Inferior parietal cortex (tissue), 1 donor: Measurements from ENCODE around the gene ASB6.

ENCODE experiments used
- DNase-seq: peaks from one replicate; pipeline ENCODE4 v3.0.0-alpha.2; 2016; ENCODE audit errors: extremely low spot score

ASB6 gene

DNA sequence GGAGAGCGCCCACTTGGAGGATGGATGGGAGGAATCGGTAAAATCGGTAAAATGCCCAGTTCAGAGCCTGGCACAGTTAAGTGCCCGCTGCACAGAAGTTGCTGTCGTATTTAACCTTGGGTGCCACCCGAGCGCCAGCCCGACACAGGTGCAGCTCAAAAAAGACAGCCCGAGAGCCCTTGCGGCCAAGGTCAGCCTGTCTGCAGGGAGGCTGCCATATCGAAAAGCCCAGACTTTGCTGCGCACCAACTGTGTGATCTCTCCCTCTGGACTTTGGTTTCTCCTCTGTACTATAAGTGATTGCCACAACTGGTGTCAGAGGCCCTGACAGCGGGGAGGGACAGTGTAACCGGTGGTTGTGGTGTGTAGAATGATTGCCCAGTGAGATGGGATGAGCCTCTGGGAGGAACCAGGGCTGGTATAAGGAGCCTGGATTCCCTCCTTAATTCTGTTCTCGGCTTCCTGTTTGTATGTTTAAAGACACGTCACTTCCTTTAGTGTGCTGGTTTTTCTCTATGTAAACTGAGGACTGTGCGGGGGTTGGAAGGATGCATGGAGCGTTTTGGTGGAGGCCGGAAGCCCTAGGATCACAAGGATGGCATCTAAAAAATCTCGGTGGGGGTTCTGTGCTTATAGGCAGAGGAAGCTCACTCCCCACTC, 15.2 kb downstream of the ASB6 start:
- DNase-seq = no peak

DNA sequence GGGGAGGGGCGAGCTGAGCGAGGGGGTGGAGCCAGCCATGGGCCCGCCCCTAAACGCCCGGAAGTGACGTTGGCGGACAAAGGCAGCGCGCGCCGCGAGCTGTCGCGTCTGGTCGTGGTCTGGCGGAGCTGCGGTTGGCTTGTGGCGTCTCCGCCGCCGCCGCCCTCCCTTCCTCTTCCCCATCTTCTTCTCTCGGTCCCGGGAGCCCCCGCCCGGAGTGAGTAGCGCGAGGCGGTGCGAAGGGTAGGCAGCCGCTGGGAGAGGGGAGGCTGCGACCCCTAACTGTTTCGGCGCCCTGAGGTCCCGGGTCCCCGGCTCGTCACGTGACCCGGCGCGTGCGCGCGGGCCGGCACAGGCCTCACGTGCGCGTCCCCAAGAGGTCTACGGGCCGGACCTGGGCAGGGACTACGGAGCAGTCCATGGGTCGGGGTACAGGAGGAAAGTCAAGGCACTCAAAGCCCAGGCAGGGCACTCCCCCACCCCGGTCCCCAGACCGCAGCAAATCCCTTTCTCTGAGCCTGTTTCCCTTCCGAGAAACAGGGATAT, 15.8 kb downstream of the ASB6 start, which contains the start of gene NTMT1:
Gene NTMT1 (plus strand): TSS at position 85 of the 546 bp plus-strand sequence. CDS start 6,541 bp downstream, outside the sequence.
- DNase-seq = peak; percentile 92

DNA sequence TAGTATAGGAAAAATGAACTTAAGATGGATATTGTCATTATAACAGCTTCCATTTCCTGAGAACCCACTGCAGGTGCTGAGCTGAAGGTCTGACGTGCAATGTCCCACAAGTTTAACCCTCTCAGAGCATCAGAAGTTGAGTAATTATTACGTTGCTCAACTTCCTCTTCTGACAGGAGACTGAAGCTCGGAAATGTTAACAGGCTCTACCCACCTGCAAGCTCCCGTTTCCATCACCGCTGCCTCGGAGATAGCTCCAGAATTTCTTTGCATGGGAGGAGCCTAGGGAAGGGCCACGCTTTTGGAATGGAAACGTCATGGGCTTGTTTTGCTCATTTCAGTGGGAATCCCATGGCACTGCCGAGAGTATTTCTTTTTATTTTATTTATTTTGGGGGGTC, 17.0 kb downstream of the ASB6 start:
- no peak for DNase-seq

DNA sequence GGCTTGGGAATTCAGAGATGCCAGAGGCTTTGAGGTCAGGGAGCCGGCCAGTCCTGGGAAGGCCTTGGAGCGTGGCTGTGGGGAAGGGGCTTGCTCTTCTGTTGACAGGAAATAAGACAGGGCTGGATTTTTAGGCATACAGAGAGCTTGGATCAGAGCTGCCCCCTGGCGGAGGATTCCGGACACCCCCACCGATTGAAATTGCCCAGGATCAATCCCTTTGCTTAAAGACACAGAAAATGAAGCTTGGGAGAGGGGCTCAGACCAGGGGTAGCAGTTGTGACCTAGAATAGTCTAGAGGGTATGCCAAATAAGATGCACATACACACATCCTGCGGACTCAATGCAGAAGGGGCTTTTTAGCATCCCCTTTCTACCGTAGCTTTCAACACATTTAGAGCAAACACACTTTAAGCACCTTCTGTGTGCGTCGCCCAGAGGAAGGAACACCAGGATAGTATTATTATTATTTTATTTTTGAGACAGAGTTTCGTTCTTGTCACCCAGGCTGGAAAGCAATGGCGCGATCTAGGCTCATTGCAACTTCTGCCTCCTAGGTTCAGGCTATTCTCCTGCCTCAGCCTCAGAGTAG, 17.7 kb downstream of the ASB6 start:
- DNase-seq = no peak

DNA sequence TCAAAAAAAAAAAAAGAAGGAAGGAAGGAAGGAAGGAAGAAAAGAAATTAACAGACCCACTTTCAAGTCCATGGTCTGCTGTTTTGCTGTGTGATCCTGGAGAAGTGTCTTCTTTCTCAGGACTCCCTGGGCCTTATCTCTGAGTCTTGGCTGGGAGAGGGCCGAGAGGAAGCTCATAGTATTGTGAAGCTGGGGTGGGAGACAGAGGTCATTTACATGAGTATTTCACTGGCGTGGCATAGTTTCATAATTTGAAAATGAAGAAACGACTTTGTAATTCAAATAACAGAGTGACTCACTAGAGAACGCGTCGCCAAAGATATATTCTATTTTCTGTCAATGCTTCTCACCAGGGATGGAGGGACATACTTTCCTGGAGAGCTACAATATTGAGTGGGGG, 18.6 kb downstream of the ASB6 start:
- DNase-seq = no peak

DNA sequence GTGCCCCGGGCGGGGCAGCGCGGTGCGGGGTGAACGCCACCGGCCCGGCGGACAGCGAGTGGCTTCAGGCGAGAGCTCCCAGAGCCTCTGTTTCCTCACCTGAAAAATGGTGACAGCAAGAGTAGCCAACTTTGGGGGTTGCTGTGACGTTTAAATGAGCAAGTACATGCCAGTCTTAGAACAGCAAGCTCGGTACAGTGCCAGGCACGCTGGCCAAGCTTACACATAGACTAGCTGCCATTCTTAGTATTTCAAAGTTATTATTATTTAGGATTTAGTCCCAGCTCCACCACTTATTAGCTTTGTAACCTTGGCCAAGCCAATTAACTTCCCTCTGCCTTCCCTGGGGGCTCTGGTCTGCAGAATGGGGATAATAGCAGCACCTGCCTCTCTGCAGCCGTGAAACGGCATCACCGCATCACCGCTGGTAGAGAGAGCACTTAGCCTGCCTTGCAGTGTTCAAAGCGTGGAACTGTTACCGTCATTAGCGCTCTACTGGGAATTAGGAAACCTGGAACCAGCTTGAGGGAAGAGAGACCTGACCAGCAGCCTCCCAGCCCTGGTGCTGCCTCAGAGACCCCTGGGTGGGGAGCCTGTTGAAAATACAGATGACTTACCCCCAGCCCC, 21.2 kb downstream of the ASB6 start, which contains the start of gene C9orf50:
Gene C9orf50 (minus strand): TSS at position 433 of the 627 bp plus-strand sequence. CDS start 527 bp downstream, outside the sequence.
- DNase-seq = no peak

DNA sequence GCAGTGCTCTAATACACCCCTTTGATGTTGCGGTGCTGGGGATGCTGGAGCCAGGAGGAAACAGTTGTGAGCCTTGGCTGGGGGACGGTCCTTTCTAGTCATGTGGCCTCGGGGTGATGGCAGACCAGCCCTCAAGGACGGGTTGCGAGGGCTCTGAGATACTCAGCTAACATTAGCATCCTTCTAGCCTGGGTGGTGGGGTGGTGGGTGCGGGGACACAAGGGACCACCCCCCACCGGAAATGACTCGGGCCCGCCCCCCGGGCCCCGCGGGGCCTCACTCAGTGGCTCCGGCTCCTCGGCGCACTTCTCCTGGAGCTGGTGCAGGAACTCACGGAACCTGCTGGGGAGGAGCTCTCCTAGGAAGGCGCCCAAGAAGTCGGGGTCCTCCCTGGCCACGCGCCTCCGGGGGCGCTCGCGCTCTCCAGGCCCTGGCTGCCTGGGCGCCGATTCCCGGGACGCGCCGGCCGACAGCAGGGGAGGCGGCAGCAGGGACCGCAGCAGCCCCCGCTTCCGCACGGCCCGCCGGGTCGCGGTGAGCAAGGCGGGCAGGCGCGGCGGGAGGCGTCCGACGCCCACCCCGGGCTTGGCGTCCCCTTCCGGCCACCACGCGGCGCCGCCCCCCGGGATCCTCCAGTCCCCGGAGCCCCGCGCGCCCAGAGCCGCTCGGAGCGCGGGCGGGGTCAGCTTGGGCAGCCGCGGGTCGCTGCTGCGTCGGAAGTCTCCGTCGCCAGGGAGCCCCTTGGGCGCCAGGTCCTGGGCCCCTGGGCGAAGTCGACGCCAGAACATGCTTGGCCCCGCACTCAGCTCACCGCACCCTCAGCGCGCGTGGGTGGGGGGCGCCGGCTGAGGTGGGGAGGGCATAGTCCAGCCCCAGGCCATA, 21.9 kb downstream of the ASB6 start:
- no peak for DNase-seq

DNA sequence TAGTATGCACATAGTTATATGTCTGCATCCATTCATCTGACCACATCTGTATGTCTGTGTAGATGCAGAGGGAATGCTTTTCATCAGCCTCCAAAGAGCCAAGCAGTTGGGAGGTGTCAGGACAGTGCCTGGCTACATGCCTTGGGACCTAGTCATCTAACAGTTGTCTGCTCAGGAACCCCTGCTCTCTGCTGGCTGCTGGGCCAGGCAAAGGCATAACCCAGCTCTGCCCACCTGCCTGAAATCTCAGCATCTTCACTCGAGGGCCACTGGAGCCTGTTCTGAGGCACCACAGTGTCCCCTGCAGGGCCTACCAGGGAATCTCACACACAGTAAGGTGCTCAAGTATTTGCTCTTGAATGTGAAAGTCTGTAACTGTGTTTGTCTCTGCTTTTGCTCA, 24.8 kb downstream of the ASB6 start:
- DNase-seq = no peak

DNA sequence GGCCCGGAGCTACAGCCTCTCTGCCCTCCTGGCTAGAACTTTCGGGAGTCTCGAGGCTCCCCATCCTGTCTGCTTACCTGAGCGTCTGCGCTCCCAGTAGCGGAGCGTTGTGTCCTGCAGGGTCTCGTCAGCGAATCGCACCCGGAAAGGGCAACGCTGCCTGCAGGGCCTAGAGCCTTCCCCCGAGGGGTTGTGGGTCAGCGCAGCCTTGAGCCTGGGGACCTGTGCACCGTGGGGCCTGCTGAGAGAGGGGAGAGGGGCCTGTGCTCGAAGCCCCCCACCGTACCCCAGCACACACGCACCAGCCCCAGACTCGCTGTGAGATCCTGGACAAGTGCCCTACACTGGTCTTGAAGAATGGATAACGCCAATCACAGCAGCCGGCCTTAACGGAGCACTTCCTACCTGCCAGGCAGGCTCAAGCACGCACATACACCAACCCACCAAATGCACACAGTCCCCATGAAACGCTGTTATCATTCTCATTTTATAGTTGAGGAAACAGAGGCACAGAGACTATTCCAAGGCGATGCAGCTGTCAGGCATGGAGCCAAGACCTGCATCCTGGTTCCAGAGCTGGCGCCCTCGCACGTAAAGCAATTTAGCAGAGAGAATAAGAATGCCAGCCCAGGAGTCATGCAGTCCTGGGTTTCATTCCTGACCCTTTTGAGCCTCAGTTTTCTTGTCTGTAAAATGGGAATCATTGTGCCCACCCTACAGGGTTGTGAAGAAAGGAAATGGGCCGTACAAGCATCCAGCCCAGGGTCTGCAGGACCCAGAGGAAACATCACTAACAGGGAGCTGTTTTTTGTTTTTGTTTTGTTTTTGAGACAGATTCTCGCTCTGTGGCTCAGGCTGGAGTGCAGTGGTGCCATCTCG, 26.3 kb downstream of the ASB6 start:
- DNase-seq = no peak

DNA sequence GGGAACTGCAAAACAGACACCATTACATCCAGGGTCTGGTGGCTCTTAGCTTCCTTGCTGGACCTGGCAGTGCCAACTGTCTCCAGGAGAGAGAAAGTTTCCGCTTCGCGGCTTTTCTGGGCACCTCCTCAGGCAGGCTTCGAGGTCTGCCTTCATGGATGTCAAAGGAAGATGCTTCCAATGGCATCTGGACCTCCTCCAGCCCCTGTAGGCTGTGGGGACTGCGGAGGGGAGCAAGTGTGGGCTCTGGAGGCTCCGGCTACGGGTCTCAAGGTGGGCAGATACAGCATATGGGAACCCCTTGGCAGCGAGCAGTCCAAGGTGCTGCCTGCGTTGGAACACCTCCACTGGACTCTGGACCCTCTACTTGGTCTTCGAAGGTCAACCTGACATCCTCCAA, 27.0 kb downstream of the ASB6 start:
- no peak for DNase-seq

DNA sequence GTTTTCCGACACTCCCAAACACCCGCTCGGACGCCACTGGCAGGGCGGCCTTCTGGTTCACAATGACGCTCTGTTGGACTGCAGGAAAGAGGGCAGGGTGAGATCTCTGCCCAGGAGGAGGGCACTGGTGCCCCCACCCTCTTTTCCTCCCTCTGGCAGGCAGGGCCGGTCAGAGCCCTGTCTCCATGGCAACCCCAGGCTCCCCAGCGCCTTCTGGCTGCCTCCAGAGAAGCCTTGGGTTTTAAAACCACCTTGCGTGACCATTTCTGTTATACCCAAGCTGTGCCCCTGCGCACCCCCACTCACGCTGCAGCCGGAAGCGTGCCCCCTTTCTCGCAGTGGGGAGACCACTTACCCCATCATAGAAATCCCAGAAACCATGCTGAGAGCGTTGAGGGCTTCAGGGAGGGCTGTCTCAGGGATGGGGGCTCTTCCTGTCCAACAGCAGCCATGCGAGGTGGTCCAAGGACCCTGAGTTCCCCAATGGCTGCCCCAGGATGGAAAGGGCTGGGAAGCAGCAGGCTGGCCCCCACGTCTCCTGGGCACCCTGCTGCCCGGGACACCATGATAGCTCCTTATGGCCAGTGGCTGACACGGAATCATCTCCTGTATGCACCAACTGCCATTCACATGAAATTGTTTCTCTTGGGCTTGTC, 28.3 kb downstream of the ASB6 start:
- DNase-seq = peak; percentile 73

DNA sequence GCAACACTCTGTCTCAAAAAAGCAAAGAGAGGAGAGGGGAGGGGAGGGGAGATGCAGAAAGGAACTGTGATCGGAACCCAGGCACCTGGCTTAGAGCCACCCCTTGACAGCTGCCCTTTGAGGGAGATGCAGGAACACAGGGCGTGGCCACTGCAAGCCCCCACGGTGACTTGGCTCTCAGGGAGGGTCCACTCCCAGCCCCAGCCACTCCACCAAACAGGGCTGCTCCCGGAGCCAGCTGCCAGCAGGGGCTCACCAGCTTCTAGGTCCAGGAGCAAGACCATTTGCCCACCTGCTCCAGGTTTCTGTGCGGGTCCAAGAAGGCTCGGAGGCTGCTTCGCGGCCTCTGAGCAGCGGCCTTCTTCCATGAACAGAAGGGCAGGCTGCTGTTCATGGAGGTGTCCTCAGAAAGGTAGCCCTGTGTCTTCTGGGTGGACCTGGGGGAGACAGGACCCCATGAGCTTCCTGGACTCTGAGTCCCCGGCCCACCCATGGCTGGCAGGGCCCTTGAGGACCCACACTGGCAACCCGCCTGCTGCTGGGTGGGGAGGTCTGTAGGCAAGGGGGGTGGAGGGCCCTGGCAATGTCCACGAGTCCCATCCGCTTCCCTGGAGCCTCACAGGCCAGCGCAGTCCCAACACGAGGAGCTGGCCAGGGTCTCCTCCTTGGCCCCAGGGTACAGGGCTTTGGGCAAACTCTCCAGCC, 29.0 kb downstream of the ASB6 start:
- DNase-seq = no peak

DNA sequence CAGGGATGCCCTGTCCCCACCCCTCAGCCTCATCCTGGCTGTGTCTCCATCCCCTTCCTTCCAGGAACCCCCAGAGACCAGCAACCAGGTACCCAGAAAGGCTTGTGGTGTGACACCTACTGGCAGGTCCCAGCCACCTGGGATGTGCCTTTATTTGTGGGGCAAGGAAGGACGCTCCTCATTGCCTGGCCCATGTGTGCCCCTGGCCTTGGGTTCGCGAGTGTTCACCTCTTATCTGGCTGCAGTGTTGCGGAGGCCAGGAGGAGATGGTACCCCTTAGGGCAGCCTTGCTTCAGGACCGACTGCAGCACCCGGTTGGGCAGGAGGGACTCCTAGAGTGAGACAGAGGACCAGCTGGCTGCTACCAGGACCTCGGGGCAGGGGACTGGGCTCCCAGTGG, 29.8 kb downstream of the ASB6 start:
- DNase-seq = no peak

DNA sequence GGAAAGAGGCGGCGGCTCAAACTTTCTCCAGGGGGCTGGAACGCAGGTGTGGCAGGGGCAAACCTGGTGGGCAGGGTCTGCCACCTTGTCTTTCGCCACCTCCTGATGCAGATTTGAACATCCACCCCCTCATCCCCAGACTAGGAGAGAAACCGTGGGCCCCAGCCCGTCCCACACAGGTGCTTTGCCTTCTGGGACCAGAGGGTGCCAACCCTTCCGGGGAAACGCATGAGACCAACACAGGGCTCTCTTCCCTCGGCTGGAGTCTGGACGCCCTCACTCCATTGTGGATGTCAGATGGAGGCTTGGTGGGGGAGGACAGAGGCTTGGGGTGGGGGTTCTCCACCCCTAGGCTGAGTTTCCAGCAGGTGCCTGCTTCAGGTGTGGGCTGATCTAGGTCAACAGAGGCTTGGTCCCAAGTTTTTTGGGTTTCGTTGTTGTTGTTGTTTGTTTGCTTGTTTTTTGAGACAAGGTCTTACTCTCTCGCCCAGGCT, 30.6 kb downstream of the ASB6 start:
- DNase-seq = no peak

DNA sequence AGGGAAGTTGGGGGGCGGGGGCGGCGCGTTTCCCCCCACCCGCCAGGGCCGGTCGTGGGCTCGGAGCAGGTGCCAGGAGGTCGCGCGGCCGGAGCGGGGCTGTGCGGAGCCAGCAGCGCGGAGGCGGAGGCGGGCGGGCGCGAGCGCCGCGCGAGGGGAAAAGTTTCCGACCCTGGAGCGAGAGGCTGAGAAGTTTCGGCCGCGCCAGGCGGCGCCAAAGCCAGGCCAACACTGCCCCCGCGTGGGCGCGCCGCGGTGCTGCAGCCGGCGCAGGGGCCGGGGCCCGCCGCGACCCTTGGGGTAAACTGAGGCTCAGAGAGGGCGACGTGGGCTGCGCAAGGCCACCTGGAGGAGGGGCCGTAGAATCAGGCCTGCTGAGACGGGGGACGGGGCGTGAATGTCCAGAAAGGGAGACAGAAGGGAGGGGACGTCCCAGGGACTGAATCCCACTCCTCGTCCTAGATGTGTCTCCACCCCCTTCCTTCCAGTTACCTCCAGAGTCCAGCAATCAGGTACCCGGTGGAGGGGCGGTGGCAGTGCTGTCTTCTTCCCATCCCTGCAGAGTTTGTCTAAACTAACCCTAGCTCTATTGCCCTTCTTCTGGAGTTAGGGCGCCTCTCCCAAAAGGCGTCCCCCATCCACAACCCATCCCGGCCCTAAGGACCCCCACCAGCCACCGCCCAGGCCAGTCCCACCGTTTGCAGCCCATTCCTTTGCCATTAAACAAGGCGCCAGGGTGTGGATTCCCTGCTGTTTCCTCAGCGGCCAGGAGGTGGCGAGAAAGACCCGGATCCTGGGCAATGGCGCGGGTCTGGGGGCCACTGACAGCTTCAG, 31.3 kb downstream of the ASB6 start:
- DNase-seq = no peak

DNA sequence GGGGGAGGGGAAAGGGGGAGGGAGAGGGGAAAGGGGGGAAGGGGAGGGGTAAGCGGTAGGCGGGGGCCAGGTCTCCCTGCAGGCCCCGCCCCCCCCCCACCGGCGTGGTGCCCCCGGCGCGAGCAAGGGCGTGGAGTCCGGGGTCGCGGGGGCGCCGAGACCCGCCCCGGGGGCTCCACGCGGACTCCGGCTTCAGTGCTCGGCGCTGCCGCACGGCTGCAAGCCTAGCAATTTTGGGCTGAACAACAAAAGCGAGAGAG, 31.8 kb downstream of the ASB6 start:
- DNase-seq = no peak

DNA sequence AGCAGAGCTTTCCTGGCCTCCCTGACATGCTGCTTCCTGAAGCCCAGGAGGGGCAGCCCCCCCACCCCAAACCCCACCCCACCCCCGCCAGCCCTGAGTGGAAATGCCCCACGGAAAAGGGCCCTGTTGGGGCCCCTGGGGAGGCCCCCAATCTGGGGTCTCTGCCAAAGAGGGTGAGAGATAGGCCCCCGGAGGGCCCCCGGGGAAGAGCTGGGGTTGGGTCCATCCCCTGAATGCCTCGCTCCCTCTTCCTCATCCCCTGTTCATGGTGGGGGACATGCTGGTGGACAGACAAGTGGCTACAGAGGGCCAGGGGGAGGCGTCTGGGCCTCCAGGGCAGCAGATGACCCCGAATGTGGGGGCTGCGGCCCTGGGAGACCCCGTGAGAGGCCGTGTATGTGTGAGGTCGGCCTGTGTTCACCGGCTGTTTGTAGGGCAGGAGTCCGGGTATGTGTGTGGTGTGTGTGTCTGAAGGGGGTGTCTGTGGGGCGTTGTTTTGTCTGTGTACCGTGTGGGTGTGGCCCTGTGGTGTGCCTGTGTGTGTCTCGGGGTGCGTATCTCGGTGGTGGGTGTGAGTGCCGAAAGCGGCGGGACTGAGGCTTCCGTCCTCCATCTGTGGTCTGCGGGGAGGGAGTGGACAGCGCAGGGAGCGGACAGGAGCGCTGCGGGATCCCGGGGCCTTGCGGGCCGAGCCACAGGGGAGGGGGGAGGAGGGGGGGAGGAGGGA, 32.3 kb downstream of the ASB6 start:
- DNase-seq = no peak
